AG08395 (cell line): ENCODE measurements around the gene PTMS.
"Not testable (repeated sequence)": the region's sequence is repeated elsewhere in the genome, so short reads cannot be mapped to it uniquely, and the experiment has no call there.

Experiments
- DNase-seq: peaks from one replicate; pipeline ENCODE4 v3.0.0; 2012; ENCODE audit warnings: mixed read lengths, low spot score

The PTMS gene

GRCh38 chr12:6765634-6766581 is at the start of gene PTMS:
PTMS (plus strand) TSS chr12:6766363; CDS start chr12:6766706, 343 bp downstream.
- DNase-seq = peak; percentile 83

GRCh38 chr12:6716874-6717437 is 49.2 kb upstream of the PTMS start:
- no peak for DNase-seq

- no peak for DNase-seq
These were observed 43.3 kb upstream of the PTMS start for GRCh38 chr12:6722863-6723262.

- DNase-seq = peak; percentile 98
These were observed 42.4 kb upstream of the PTMS start, which contains the start of gene COPS7A for GRCh38 chr12:6723607-6724408. COPS7A (plus strand) TSS chr12:6724046; CDS start chr12:6724657, 611 bp downstream.

GRCh38 chr12:6724409-6724797 is 41.8 kb upstream of the PTMS start:
- no peak for DNase-seq

GRCh38 chr12:6725350-6725749 is 40.8 kb upstream of the PTMS start:
- no peak for DNase-seq

GRCh38 chr12:6729186-6729585 is 37.0 kb upstream of the PTMS start:
- no peak for DNase-seq

- DNase-seq = no peak
These were observed 36.0 kb upstream of the PTMS start for GRCh38 chr12:6730169-6730568.

- DNase-seq = no peak
These were observed 31.4 kb upstream of the PTMS start for GRCh38 chr12:6734506-6735387.

- DNase-seq = peak; percentile 69
These were observed 30.5 kb upstream of the PTMS start for GRCh38 chr12:6735448-6736191.

- DNase-seq = no peak
These were observed 29.4 kb upstream of the PTMS start for GRCh38 chr12:6736754-6737153.

- not testable (repeated sequence) for DNase-seq
These were observed 24.1 kb upstream of the PTMS start for GRCh38 chr12:6742080-6742479.

GRCh38 chr12:6742834-6743233 is 23.3 kb upstream of the PTMS start:
- no peak for DNase-seq

GRCh38 chr12:6743300-6743699 is 22.9 kb upstream of the PTMS start:
- DNase-seq = not testable (repeated sequence)

- DNase-seq = no peak
These were observed 20.2 kb upstream of the PTMS start for GRCh38 chr12:6745741-6746525.

- DNase-seq = no peak
These were observed 18.9 kb upstream of the PTMS start for GRCh38 chr12:6747216-6747615.

- no peak for DNase-seq
These were observed 17.4 kb upstream of the PTMS start for GRCh38 chr12:6748761-6749160.

GRCh38 chr12:6750506-6750905 is 15.7 kb upstream of the PTMS start:
- no peak for DNase-seq

- no peak for DNase-seq
These were observed 14.4 kb upstream of the PTMS start for GRCh38 chr12:6751767-6752166.
